Peyer's patch (tissue), 4 donors: Measurements from ENCODE around the gene SYTL2.

ENCODE experiments used
- CTCF ChIP-seq, 6 experiments: fragments of 450-650 bp in 4 of 6; fragments of 200-600 bp in 2 of 6; sonication (generic) in 1 of 6; IDR thresholded peaks; one replicate each; pipeline ENCODE4 v1.5.1; 2017 to 2019; ENCODE audit warnings: antibody characterized with exemption in 6 of 6, mild to moderate bottlenecking in 3 of 6, moderate library complexity in 1 of 6
- POLR2A ChIP-seq, 2 donors: fragments of 450-650 bp; IDR thresholded peaks; one replicate each; pipeline ENCODE4 v1.5.1; 2017; ENCODE audit warnings: antibody characterized with exemption in 2 of 2, mild to moderate bottlenecking in 2 of 2, moderate library complexity in 2 of 2

GRCh38 chr11:85831050-85831449 is 20.1 kb upstream of the SYTL2 start:
- TF ChIP-seq CTCF (IDR thresholded peaks at IDR 0.05): no peak
- no peak for TF ChIP-seq POLR2A (IDR thresholded peaks at IDR 0.05)
